A673 (cell line): Measurements from ENCODE around the gene USP34. TPM values are rescaled to one million over a fixed set of nuclear protein-coding genes. Genes with fewer than 3 reads are reported as not detected.

Source experiments
- BruUV-seq: library from RNA; stranded (reverse); fragments of 400-500 nt; replicated peaks from 2 replicates; lab custom pipeline; 2021; lab: Mats Ljungman, UMichigan
- CTCF ChIA-PET: fragments of 300-600 bp; sonication (Branson Sonifier 250); formaldehyde crosslinking; loops from one replicate; lab custom pipeline; 2022; ENCODE audit warnings: antibody characterized with exemption; lab: Charles Lee
- POLR2A ChIA-PET: fragments of 300-600 bp; sonication (Branson Sonifier 250); formaldehyde crosslinking; loops from one replicate; lab custom pipeline; 2022; ENCODE audit warnings: antibody characterized with exemption; ENCODE audit not compliant: low non-redundant PET; lab: Charles Lee
- DNase-seq: peaks from one replicate; pipeline ENCODE4 v3.0.0-alpha.2; 2015; ENCODE audit warnings: low spot score
- H3K27ac ChIP-seq: fragments of 200-600 bp; sonication (generic); 2 replicates; pipeline ENCODE4 v1.5.1; 2016; ENCODE audit warnings: mixed run types, low read depth, mild to moderate bottlenecking, mixed read lengths, antibody characterized with exemption, low read length; ENCODE audit not compliant: poor library complexity, severe bottlenecking
- H3K27me3 ChIP-seq: fragments of 200-600 bp; sonication (generic); replicated peaks from 2 replicates; pipeline ENCODE4 v1.6.1; 2017; ENCODE audit warnings: mixed run types, low read depth, mild to moderate bottlenecking, mixed read lengths, antibody characterized with exemption, low read length; ENCODE audit not compliant: insufficient read depth, poor library complexity
- H3K36me3 ChIP-seq: fragments of 200-600 bp; sonication (generic); 2 replicates; pipeline ENCODE4 v1.6.1; 2016; ENCODE audit warnings: mixed run types, mild to moderate bottlenecking, mixed read lengths, antibody characterized with exemption, low read length; ENCODE audit not compliant: insufficient read depth, poor library complexity, severe bottlenecking
- H3K4me1 ChIP-seq: fragments of 200-600 bp; sonication (generic); 2 replicates; pipeline ENCODE4 v1.6.1; 2017; ENCODE audit warnings: mixed run types, mild to moderate bottlenecking, mixed read lengths, antibody characterized with exemption, low read length; ENCODE audit not compliant: insufficient read depth, poor library complexity, severe bottlenecking
- H3K4me3 ChIP-seq: fragments of 200-600 bp; sonication (generic); 2 replicates; pipeline ENCODE4 v1.5.1; 2016; ENCODE audit warnings: low read depth, mixed run types, mild to moderate bottlenecking, mixed read lengths, low read length; ENCODE audit not compliant: poor library complexity, severe bottlenecking
- H3K9me3 ChIP-seq: fragments of 200-600 bp; sonication (generic); 2 replicates; pipeline ENCODE4 v1.6.1; 2016; ENCODE audit warnings: mixed run types, low read depth, mild to moderate bottlenecking, mixed read lengths, antibody characterized with exemption, low read length; ENCODE audit not compliant: poor library complexity, severe bottlenecking
- EZH2 ChIP-seq: fragments of 200-600 bp; sonication (generic); IDR thresholded peaks from 2 replicates; pipeline ENCODE4 v1.6.1; 2017; ENCODE audit warnings: borderline replicate concordance, low read depth, mild to moderate bottlenecking, mixed read lengths, antibody characterized with exemption, low read length; ENCODE audit not compliant: poor library complexity, severe bottlenecking
- intact Hi-C: fragments of 100-400 bp; cut with micrococcal nuclease; formaldehyde crosslinking; loops from one replicate; pipeline ENCODE4 v1.10.0; 2022; ENCODE audit not compliant: unreplicated experiment
- total RNA-seq: library from RNA; stranded (reverse); gene quantifications from 2 replicates; pipeline ENCODE4 v1.2.3, GENCODE V29; 2021
- TF ChIP-seq, protein P1 (sequence below): fragments of 300-800, 200-600 bp; sonication (generic); conservative IDR thresholded peaks from 2 replicates; pipeline ENCODE4 v1.5.1; 2017; ENCODE audit warnings: low read depth, mild to moderate bottlenecking, antibody characterized with exemption, low read length, moderate library complexity, mixed read lengths

Gene USP34
- total RNA-seq, 1 experiment from 2014 or later = 98.5 TPM

DNA sequence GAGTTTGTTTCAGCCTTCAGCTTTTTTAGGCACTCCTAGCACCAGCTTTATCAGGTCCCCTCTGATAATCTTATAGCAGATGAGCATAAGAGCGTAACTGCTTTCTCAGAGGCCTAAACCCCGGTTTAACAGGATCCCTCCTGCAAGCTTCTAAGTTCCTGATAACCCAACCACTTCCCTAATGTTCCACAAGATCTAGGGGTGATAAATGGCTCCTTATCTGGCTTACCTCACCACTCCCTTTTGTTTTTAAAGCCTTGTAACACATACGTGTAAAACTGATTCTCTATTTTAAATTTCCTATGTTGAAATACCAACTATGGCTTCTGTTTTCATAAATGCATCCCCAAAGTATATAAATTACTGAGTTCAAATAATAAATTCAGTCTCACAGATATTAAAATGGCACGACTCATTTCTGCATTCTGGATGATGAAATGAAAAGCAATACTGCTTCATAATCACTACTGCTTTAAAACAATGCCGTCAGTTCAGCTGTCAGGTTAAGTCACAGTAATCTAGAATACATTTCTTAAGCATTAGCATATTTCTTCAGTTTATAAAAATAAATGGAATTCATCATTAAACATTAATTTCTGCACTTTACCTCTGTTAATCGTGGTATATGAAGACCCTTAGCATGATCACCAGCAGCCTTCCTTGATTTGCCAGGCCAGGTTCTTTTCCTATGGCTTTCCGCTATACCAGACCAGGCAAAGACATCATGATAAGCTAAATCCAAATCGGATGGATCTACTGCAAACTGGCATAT lies 182.6 kb downstream of the USP34 start:
- intact Hi-C loops = no loop called here
- POLR2A ChIA-PET = no interaction called here
- CTCF ChIA-PET = no interaction called here
- no peaks in the 10 kb centered on the region for H3K27me3 ChIP-seq
- peaks cover 17% of the 10 kb centered on the region for H3K4me1 ChIP-seq
- H3K36me3 ChIP-seq = peaks cover 4% of the 10 kb centered on the region
- no peaks in the 10 kb centered on the region for H3K9me3 ChIP-seq
- TF ChIP-seq, protein P1, sequence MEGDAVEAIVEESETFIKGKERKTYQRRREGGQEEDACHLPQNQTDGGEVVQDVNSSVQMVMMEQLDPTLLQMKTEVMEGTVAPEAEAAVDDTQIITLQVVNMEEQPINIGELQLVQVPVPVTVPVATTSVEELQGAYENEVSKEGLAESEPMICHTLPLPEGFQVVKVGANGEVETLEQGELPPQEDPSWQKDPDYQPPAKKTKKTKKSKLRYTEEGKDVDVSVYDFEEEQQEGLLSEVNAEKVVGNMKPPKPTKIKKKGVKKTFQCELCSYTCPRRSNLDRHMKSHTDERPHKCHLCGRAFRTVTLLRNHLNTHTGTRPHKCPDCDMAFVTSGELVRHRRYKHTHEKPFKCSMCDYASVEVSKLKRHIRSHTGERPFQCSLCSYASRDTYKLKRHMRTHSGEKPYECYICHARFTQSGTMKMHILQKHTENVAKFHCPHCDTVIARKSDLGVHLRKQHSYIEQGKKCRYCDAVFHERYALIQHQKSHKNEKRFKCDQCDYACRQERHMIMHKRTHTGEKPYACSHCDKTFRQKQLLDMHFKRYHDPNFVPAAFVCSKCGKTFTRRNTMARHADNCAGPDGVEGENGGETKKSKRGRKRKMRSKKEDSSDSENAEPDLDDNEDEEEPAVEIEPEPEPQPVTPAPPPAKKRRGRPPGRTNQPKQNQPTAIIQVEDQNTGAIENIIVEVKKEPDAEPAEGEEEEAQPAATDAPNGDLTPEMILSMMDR = no peak
- no peak for TF ChIP-seq EZH2
- no TSS peak for BruUV-seq
- H3K4me3 ChIP-seq = no peak overlapping the region
- H3K27ac ChIP-seq = peak overlapping the region; percentile 58
- DNase-seq = peak; percentile 7

DNA sequence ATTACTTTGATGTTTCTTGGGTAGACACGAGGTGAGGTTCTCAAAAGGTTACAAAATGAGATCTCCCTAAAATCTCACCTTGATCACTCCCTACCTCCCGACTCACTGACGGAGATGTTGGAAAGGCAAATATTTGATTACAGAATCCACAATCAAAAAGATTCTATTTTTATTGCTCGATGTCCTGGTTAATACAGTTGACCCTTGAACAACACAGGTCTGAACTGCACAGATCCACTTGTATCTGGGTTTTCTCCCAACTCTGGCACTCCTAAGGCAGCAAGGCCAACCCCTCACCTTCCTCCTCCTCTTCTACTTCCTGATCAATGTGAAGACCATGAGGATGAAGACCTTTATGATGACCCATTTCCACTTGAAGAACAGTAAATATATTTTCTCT lies 183.6 kb downstream of the USP34 start:
- Histone ChIP-seq H3K27ac (no peak overlapping the region), H3K36me3 (peaks cover 4% of the 10 kb centered on the region), H3K9me3 (no peaks in the 10 kb centered on the region), H3K27me3 (no peaks in the 10 kb centered on the region), H3K4me1 (peaks cover 17% of the 10 kb centered on the region), H3K4me3 (no peak overlapping the region)
- ChIA-PET POLR2A (no interaction called here), CTCF (no interaction called here)
- TF ChIP-seq EZH2 = no peak
- TF ChIP-seq, protein P1 = no peak
- intact Hi-C loops = no loop called here
- DNase-seq = no peak
- no TSS peak for BruUV-seq

DNA sequence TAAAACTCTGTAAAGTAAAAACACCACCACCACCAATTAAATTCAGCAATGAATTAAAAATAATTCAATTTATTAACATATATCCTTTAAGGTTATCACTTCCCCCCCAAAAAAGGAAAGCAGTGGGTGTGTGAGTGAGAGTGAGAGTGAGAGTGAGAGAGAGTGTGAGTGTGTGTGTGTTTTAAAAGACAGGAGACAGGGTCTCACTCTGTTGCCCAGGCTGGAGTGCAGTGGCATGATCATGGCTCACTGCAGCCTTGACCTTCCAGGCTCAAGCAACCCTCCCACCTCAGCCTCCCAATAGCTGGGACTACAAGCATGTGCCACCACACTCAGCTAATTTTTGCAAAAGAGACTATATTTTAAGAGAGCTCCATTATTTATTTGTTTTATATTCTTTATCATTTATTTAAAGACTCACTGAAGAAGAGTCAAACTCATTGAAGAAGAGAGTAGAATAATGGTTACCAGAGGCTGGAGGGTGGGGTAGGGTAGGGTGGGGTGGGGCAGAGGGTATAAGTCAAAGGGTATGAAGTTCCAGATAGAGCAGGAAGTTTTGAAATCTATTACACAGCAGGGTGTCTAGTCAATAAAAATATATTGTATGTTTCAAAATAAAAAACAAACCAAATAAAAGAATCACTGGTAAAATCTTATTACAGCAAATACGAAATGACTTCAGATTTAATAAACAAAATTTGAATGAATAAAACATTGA lies 187.3 kb downstream of the USP34 start:
- no TSS peak for BruUV-seq
- Histone ChIP-seq H3K9me3 (no peaks in the 10 kb centered on the region), H3K27ac (no peak overlapping the region), H3K27me3 (no peaks in the 10 kb centered on the region), H3K4me3 (no peak overlapping the region), H3K4me1 (peaks cover 13% of the 10 kb centered on the region), H3K36me3 (peaks cover 11% of the 10 kb centered on the region)
- ChIA-PET CTCF (no interaction called here), POLR2A (no interaction called here)
- DNase-seq = no peak
- no peak for TF ChIP-seq EZH2
- TF ChIP-seq, protein P1 = no peak
- intact Hi-C loops = no loop called here
